GM21367 (cell line): ENCODE data around the gene PCSK6.

Experiments
- ATAC-seq: cut with Tn5 transposase; IDR thresholded peaks from one replicate; pipeline ENCODE4 v1.9.1; 2021; ENCODE audit not compliant: unreplicated experiment

PCSK6 gene

DNA sequence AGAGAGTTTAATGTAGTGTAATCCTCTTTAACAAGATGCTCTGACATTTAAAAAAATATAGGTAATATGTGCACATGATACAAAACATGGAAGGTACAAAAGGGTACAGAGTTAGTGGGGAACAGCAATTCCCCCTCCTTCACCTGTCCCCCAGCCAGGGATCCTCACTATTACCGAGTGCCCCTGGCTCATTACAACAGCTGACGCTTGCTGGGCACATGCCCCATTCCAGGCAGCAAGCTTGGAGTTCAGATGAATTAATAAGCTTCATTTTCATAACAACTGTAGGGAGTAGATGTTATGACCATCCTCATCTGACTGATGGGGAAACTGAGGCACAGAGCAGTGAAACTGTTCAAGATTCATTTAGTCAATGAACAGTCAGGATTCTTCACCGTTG is 41.2 kb downstream of the PCSK6 start:
- no peak for ATAC-seq

- no peak for ATAC-seq
Observed at GRCh38 chr15:101447561-101448071, 41.9 kb downstream of the PCSK6 start.

DNA sequence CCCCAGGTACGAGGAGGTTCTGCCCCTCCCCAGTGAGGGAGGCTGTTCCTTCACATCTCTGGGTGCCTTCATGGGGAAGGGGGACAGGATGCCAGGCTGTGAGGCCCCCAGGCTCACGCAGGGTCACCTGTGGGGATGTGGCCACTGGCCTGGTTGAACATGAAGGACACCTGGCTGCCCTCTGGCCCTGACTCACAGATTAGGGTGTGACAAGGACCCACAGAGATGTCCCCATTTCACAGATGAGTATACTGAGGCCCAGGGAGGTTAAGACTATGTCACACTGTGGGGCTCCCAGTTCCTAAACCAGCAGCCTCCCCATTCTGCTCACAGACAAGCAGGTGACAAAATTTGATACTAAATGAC is 42.4 kb downstream of the PCSK6 start:
- no peak for ATAC-seq

DNA sequence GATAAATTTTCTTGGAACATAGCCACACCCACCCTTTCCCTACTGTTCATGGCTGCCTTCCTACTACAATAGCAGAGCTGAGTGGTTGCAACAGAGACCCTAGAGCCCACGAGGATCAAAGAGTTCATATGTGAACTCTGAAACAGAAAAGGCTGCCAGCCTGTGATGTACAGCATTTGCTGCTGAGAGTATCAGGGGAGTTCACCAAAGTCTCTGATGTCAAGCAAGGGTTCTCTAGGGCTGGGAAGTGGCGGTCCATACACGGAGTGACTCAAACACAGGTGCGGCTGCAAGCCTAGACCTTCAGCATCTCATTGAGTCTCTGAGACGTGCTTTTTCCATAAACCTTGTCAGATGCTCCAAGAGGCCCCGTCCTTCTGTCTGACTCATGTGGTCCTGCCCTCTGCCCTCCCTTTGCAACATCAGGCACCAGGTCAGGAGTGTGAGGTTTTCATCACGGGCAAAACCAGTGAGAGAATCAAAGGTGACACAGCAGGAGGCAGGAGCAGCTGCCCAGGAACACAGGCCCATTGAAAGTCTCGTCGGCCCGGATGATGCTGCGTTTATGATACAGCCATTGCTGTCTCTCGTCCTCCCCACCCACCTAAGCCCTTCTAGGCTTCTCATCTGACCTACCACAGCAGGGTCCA is 42.9 kb downstream of the PCSK6 start:
- no peak for ATAC-seq

- no peak for ATAC-seq
Observed at GRCh38 chr15:101445562-101446517, 43.7 kb downstream of the PCSK6 start.

DNA sequence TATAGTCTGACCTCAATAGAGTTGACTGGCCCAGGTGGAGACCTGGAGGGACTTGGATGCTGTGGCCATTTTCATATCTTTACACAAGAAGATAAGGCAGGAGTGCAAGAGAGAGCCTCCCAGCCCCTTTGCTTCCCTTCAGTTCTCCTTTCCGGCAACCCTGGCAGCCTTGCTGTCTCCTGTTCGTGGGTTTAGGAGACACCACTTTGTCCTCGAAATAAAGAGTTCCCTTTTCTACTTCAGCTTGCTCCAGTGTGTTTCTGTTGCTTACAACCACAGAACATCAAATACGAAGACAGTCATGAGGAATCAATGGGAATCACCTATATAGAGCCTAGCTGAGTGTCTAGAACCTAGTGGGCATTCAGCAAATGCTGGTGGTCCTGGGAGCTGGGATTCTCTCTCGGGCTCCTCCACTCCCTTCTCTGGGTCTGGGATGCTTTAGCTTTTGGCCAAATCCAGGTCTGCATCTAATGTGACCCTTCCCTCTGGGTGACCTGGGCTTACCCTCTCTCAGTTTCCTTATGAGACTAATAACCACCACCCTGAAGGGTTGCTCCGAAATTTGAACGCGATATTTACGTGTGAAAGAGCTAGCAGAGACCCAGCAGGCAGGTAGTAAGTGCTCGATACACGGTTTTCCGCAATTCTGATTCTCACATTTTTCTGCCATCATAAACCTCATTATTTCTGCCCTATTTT is 44.5 kb downstream of the PCSK6 start:
- ATAC-seq, result no peak

GRCh38 chr15:101444015-101444414 is 45.5 kb downstream of the PCSK6 start:
- no peak for ATAC-seq

GRCh38 chr15:101442272-101442671 is 47.2 kb downstream of the PCSK6 start:
- ATAC-seq, result no peak

DNA sequence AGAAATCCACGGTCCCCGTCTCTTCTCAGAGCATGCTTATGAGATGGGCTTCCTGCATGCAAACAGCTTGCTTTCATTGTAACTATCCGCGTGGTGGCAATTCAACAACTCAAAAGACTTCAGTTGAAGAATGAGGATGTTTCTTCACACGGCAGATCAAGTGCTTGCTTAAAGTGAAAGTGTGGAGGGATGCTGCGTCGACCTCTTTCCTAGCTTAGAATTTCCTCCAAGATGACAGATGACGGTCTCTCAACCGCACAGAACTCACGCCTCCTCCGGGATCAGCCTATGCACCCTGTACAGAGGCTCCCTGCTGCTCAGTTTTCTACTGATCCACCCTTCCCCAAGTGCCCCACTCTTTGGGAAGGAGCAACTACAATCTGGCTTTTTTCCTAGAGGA is 47.8 kb downstream of the PCSK6 start:
- ATAC-seq, result no peak

- no peak for ATAC-seq
Observed at GRCh38 chr15:101440846-101441590, 48.5 kb downstream of the PCSK6 start.

GRCh38 chr15:101439920-101440319 is 49.6 kb downstream of the PCSK6 start:
- ATAC-seq, result no peak

DNA sequence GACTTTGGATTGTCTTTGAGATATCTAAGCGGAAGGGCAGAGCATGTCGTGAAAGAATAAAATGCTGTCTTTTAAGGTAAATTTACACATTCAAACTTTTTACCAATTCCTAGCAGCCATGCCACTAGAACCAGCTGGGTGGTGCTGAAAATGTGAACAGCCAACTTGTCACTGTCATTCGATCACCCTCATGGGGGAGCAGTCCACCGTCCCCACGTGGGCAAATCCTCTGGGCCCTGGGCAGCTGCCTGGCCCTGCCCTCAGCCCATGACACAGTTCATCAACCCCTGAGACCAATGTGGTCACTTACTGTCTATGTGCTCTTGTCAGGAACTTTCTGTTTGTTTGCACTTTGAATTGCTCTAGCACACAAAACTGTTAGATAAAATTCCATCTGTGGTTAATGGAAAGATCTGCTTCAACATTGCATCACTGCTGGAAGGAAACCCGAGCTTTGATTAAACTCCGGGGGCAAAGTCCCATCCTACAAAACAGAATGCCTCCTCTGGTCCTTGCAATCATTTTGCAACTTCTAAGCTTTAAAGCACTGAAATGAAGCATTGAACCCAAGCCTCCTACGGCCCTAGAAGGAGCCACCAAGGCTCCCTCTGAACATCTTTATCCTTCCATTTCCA is 50.1 kb downstream of the PCSK6 start:
- ATAC-seq, result no peak

GRCh38 chr15:101438482-101439284 is 50.8 kb downstream of the PCSK6 start:
- ATAC-seq, result no peak

DNA sequence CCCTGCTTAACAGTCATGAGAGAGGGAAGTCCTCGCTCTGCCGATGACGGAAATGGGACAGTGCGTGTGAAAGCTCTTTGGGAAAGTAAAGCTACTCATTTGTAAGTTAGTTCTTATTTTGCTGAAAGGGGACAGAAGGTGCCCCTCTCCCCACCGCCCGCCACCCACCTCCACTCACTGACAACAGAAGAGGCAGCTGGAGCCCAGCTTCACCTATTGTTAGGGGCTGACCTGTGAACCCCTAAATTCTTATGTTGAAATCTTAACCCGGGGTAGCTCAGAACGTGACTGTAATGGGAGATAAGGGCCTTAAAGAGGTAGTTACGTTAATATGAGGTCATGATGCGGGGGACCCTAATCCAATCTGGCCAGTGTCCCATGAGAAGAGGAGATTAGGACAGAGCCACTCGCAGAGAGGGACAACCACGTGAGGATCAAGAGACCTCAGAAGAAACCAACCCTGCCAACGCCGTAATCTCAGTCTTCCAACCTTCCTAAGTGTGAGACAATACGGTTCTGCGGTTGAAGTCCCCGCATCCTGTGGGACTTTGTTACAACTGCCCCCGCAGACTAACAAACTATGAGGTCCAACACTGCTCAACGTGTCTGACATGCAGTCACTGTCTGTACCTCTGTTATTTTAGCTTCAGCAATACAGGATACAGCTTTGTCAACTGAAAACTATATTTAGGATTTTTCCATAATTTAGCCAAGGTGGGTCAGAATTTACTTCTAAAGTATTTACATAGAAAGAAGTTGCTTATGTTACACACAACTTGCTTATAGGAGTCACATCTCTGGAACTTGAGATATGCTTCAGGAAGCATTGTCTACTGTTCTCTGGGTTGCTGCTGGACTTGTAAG is 51.7 kb downstream of the PCSK6 start:
- ATAC-seq, result no peak

GRCh38 chr15:101437209-101437608 is 52.3 kb downstream of the PCSK6 start:
- ATAC-seq, result no peak

DNA sequence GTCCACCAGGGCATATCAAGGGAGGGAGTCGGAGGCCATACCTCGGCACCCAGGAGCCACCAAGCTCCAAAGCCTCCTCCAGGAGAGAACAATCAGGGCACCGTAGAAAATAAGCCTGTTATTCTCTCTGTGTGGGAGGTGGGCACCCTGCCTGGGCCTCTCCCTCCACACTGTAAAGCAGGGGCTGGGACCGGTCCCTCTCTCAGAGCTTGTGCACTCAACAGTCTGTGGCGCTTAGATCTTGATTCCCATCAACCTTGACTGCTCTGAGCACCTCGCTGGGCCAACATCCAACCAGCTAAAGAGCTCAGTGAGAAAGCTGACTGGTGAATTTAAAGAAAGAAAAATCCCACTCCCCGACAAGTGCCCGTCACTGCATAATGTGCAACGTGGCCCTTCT is 53.0 kb downstream of the PCSK6 start:
- no peak for ATAC-seq

DNA sequence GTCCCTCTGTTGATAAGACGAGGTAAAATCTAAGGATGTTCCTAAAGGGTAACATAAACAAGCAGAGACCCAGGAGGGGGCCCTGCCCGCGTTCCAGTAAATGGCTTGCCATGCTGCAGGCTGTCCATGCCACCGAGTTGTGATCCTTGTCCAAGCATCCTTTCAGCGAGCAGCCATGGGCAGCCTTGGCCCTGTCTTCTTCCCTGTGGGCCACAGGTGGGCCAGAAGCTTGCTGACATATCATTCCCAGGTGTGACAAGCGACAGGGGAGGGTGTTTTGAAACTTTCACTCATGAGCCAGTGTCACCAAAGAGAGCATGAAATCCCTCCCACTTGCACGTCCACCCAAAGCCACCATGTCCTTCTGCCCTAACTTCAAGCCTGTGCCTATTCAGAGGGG is 53.7 kb downstream of the PCSK6 start:
- no peak for ATAC-seq

DNA sequence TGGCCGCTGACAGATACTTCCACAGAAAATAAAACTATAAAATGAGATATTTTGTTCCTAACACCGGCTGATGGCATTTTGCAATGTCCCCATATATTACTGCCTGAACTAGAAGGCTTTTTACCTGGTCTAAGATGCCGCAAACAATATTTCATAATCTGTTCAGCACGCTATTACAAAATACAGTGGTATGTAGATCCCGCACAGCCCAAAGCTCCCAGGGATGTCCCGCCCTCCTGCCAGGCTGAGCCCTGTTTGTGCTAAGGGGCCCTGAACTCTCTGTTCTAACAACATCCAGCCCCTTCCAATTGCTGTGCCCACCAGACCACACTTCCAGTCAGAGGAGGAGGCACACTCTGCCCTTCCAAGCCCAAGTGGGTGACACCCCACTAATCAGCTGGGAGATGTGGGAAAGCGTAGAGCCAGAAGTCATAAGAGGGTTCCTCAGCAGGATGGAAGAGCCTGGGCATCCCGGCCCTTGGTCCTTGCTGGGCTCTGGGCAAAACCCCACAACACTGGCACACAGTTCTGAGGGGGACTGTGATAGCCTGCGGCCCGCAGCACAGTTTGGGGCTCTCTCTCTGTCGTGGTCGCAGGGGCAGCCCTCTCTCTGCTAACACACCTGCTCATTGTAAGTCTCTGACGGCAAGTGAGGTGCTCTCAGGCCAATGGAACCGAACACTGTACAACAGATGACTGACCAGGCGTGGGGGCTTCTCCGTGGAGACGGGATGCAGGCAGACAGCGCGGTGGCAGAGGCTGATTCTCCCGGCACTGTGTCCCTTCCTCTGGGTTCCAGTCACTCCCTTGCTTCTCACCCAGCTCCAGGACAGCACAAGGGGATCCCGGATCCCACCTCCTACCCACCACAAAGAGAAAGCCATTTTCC is 55.2 kb downstream of the PCSK6 start:
- no peak for ATAC-seq
